ENCODE data around the gene MROH2A.
"Not testable (repeated sequence)": the region's sequence is repeated elsewhere in the genome, so short reads cannot be mapped to it uniquely, and the experiment has no call there.

Gene MROH2A

DNA sequence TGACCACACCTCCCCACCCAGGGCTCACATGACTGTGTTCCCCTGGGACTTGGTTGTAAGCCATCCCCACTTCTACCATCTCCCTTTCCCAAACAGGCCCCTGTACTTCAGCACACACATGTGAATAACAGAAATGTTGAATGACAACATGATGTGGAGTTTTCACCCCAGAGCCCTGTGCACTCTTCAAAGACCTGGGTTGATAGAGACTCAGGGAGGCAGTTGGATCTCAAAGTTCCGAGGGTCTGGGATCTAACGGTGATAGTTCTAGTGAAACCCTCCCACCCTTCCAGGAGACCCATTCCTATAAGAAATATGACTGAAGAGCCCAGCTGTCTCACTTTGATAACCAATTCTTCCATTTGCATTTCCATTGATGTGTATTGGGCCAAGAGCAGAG is at the start of gene MROH2A:
TSS of gene MROH2A (plus strand) at position 301 of the 400 bp plus-strand sequence. CDS start 1,029 bp downstream, outside the sequence.
- no peak for DNase-seq

- no peak for DNase-seq
Observed at GRCh38 chr2:233728723-233729301, 49.3 kb upstream of the MROH2A start, which contains the start of gene UGT1A3. Gene UGT1A3 (plus strand): TSS chr2:233729042. CDS start chr2:233729127, 85 bp downstream.

GRCh38 chr2:233736868-233737653 is 41.1 kb upstream of the MROH2A start:
- DNase-seq = not testable (repeated sequence)

GRCh38 chr2:233740870-233741269 is 37.3 kb upstream of the MROH2A start:
- no peak for DNase-seq

DNA sequence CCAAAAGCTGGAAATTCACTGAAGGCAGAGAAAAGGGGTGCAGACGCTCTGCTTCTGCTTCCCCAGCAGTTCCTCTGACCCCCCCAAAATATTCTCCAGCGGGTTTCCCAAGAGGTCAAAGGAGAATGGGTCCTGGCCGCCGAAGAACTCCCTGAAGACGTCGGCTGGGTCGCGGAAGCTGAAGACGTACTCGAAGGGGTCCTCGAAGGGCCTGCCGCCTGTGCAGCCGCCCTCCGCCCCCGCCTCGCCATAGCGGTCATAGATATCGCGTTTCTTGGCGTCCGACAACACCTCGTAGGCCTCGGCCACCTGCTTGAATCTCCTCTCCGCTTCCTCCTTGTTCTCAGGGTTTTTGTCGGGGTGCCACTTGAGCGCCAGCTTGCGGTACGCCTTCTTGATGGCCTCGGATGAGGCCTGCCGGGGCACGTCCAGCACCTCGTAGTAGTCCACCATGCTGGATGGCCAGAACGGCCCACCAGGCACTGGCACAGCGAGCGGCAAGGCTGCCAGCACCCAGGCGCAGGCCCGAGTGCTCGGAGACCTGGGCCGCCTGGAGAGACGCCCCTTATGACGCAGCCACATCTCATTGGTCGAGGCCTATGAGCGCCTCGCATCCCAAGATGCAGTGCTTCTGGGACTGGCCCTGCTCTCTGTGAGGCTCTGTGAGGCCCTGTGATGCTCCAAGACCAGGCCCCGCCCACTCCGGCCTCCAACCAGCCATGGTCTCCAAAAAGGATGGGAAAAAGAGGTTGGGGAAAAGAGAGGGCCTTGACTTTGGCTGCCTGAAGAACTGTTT is 34.5 kb upstream of the MROH2A start:
- DNase-seq = no peak

GRCh38 chr2:233745073-233745755 is 32.9 kb upstream of the MROH2A start:
- DNase-seq = no peak

DNA sequence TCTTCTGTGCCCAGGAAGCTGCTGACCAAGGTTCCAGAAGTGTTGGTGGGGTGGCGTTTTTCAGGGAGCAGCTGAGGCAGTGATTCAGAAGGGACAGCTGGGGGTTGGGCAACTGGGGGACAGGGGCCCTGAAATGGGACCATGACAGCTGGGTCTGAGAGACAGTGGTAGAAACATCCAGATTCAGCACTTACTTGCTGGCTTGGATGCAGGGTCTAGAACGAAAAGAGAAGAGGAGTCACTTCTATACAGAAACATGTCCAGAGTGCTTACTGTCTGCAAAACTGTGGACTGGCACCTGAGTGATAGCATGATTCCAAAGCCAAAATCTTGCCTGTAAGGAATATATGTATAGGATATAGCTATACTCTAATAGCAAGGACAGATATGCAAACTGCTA is 32.3 kb upstream of the MROH2A start:
- not testable (repeated sequence) for DNase-seq

DNA sequence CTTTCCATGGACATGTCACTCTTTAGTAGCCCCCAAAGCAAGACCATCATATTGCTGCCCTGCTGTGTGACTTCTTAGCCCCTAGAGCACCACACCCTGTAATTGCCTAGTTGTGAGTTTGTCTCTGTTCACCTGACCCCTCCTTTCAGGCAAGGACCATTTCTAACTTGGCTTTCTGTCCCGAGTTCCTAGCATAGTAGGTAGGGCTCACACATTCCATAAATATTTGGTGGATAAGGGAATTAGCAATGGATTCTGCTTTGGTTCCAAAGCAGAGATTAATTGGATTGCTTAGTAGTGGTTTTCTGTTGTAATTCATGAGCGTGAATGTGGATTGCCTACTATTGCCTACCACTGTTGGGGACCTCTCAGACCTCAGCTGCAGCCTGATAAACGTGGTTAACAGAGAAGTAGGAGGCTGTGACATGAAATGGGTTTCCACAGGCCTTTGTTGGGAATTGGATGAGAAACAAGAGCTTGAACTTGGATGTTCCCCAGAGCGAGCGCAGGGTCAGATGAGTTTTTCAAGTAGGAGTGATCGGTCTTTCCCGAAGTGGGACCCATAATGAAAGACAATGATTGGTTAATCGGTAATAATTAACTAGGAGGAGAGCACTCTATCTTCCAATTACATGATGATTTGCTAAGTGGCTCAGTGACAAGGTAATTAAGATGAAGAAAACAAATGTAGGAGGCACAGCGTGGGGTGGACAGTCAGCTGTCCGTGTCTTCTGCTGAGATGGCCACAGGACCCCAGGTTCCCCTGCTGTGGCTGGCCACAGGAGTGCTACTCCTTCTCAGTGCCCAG is 31.5 kb upstream of the MROH2A start:
- no peak for DNase-seq

DNA sequence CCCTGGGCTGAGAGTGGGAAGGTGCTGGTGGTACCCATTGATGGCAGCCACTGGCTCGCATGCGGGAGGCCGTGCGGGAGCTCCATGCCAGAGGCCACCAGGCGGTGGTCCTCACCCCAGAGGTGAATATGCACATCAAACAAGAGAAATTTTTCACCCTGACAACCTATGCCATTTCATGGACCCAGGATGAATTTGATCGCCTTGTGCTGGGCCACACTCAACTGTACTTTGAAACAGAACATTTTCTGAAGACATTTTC is 30.9 kb upstream of the MROH2A start:
- DNase-seq = no peak

- DNase-seq = not testable (repeated sequence)
Observed at GRCh38 chr2:233750689-233751088, 27.4 kb upstream of the MROH2A start.

- not testable (repeated sequence) for DNase-seq
Observed at GRCh38 chr2:233751212-233752009, 26.7 kb upstream of the MROH2A start.

DNA sequence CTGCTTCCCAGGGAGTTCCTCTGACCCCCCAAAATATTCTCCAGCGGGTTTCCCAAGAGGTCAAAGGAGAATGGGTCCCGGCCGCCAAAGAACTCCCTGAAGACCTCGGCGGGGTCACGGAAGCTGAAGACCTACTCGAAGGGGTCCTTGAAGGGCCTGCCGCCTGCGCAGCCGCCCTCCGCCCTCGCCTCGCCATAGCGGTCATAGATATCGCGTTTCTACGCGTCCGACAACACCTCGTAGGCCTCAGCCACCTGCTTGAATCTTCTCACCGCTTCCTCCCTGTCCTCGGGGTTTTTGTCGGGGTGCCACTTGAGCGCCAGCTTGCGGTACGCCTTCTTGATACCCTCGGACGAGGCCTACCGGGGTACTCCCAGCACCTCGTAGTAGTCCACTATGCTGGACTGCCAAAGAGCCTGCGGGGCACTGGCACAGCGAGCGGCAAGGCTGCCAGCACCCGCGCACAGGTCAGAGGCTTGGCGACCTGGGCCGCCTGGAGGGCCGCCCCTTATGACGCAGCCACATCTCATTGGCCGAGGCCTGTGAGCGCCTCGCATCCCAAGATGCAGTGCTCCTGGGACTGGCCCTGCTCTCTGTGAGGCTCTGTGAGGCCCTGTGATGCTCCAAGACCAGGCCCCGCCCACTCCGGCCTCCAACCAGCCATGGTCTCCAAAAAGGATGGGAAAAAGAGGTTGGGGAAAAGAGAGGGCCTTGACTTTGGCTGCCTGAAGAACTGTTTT is 23.1 kb upstream of the MROH2A start:
- DNase-seq = no peak

DNA sequence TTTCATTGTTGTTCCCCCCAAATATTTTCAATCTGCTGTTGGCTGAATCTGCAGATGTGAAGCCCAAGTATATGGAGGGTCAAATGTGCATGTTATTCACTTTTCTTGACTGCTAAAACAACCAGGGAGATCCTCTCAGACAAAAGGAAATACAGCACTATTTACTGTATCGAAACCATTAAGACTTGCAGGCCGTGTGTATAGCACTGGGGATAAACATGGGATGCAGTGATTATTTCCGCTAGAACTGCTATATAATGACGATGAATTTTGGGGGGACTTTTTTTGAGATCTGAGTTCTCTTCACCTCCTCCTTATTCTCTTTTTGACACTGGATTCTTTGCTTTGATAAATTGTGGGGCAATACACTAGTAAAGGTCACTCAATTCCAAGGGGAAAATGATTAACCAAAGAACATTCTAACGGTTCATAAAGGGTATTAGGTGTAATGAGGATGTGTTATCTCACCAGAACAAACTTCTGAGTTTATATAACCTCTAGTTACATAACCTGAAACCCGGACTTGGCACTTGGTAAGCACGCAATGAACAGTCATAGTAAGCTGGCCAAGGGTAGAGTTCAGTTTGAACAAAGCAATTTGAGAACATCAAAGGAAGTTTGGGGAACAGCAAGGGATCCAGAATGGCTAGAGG is 21.6 kb upstream of the MROH2A start:
- no peak for DNase-seq

DNA sequence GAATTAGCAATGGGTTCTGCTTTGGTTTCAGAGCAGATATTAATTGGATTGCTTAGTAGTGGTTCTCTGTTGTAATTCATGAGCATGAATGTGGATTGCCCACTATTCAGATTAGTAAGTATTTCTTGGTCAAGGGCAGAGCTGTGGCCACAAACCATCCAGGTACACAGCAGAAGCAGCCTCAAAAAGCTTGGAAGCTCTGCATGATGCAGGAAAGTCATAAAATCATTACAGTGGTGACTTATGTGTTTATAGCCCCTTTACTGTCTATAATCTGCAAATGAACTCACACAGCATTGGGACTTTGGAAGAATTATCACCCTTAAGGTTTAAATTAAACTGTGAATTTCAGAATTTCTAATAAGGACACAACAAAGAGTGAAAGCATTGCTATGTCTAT is 20.0 kb upstream of the MROH2A start:
- DNase-seq = no peak

GRCh38 chr2:233758849-233759248 is 19.3 kb upstream of the MROH2A start:
- DNase-seq = no peak

GRCh38 chr2:233760043-233760442 is 18.1 kb upstream of the MROH2A start, which contains the start of gene UGT1A1:
Gene UGT1A1 (plus strand): TSS chr2:233760270. CDS start chr2:233760288, 18 bp downstream.
- DNase-seq = no peak

- DNase-seq = no peak
Observed at GRCh38 chr2:233761040-233761769, 16.9 kb upstream of the MROH2A start.

GRCh38 chr2:233764264-233764663 is 13.9 kb upstream of the MROH2A start:
- no peak for DNase-seq

DNA sequence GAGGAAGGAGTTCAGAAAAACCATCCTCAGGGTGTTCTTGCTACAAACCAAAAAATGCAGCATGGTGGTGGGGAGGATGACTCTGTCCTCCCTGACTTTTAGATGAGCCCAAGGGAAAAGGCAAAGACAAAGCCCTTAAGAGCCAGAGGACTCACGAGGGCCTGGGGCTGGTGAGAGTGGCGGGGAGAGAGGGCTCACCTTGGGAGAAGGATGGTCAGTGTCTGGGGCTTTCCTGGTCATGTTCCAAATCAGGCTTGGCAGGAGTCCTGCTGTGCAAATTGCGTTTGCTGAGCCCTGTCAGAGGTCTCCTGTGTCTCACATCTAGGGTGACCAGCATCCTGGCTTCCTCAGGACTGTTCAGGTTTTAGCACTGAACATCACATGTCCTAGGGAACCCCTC is 13.4 kb upstream of the MROH2A start:
- no peak for DNase-seq

Data from SW 1271 (cell line).